Fibroblast of pulmonary artery (primary cell): Measurements from ENCODE around the gene MBNL2.
A peak's percentile ranks its signal among the peaks of the same experiment; 100 is the strongest.

ENCODE experiments used
- DNase-seq: peaks from one replicate; pipeline ENCODE4 v3.0.0-alpha.2; 2010; ENCODE audit warnings: low read depth
- H3K4me3 ChIP-seq: replicated peaks from 2 replicates; pipeline ENCODE4 v1.5.1; 2011; ENCODE audit warnings: low read depth, mild to moderate bottlenecking, control low read depth, low read length, moderate library complexity
- CTCF ChIP-seq: IDR thresholded peaks from 2 replicates; pipeline ENCODE4 v1.5.1; 2011; ENCODE audit warnings: mild to moderate bottlenecking, control low read depth, low read length, inconsistent platforms; ENCODE audit errors: missing control alignments

MBNL2 gene

GRCh38 chr13:97322740-97323342 is 100.7 kb downstream of the MBNL2 start:
- DNase-seq, result no peak
- TF ChIP-seq CTCF, result no peak
- H3K4me3 ChIP-seq, result no peak overlapping the region

DNA sequence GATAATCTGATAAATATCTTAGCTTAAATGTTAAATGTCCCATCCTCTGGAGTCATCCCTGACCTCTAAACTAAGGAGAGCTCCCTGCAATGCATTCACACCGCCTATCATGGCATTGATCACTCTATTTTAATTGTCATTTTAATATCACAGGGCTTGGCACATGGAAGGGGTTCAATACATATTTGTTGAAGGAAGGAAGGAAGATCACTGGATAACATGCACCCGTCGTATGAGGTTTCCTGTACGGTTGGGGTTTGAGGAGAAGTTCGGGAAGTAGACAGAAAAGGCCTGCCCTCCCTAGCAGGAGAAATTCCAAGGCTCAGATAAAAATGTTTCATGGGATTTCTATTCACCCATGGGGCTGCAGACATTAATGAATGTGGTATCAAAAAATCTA is 102.0 kb downstream of the MBNL2 start:
- no peak for DNase-seq
- no peak overlapping the region for H3K4me3 ChIP-seq
- no peak for TF ChIP-seq CTCF

GRCh38 chr13:97325738-97326137 is 103.6 kb downstream of the MBNL2 start:
- no peak for DNase-seq

GRCh38 chr13:97327086-97327485 is 105.0 kb downstream of the MBNL2 start:
- TF ChIP-seq CTCF, result no peak
- H3K4me3 ChIP-seq, result no peak overlapping the region
- no peak for DNase-seq

More at GRCh38 chr13:97325738-97326137, 103.6 kb downstream of the MBNL2 start:
- H3K4me3 ChIP-seq, result no peak overlapping the region
- TF ChIP-seq CTCF, result no peak

DNA sequence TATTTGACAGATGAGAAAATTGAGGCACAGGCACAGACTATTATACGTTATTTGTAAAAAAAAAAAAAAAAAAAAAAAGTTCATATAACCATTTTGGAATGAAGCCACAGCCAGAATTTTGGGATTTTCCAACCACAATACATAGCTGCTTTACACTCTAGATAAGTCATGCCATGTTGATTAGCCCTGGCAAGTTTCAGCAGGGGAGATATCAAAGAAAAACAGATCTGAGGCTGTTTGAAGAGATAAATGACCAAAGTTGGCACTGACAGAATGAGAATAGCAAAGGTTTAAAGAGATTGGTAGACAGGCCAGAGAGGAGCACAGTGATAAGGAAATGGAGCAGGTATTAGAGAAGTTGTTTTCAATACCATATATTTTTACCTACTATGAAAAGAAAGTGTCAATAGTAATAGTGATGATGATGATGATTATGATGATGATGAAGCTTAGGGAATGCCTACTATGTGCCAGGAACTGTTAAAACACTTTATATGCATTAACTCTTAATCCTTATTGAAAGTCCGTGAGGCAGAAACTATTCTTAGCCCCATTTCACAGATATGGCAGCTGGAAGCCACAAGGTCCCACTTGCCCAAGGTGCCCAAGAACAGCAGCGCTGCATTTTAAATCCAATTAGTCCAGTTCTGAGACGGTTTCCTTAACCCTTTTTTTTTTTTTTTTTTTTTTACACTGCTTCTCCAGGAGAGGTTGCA is 105.5 kb downstream of the MBNL2 start:
- H3K4me3 ChIP-seq, result no peak overlapping the region
- no peak for DNase-seq
- no peak for TF ChIP-seq CTCF

- DNase-seq, result peak; percentile 79
- no peak overlapping the region for H3K4me3 ChIP-seq
- no peak for TF ChIP-seq CTCF
These were observed 106.2 kb downstream of the MBNL2 start for GRCh38 chr13:97328222-97328790.
